Pons (tissue), 1 donor: ENCODE measurements around the gene L3MBTL4.
"Not testable (repeated sequence)": the region's sequence is repeated elsewhere in the genome, so short reads cannot be mapped to it uniquely, and the experiment has no call there.

Source experiments
- DNase-seq: peaks from one replicate; pipeline ENCODE4 v3.0.0-alpha.2; 2016; ENCODE audit warnings: low spot score

L3MBTL4 gene

DNA sequence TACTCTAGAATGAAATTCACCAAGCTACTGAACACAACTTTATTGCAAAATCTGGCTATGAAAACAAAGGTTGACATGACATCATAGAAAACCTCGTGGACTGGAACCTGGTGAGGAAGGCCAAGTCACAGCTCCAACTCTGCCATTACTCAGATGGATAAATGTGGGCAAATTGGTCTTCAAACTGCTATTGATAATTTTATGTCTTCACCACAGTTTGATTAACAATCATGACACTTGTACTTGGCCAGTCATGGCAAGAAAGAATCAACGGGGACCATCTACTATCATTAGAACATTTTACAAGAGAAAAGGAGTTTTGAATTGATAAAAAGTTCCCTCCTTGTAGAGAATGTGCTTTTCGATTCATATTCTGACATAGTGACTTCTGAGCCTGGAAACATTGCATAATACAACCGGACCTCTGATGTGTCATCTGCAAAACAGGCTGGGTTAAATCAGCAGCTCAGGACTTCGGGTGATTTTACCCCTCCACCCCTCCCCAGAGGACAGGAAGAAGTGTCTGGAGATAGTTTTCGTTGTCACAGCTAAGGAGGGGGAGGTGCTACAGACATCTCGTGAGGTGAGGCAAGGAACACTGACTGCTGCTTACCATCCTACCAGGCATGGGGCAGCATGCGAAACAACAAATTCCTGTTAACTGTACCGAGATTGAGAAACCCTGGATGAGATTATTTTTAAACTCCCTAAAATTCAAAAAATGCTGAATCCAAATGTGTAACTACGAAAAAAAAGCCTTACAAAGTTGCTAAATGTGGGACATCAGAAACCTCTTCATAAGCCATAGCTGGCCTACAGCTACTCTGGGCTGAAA lies 8.4 kb downstream of the L3MBTL4 start:
- DNase-seq, result no peak

DNA sequence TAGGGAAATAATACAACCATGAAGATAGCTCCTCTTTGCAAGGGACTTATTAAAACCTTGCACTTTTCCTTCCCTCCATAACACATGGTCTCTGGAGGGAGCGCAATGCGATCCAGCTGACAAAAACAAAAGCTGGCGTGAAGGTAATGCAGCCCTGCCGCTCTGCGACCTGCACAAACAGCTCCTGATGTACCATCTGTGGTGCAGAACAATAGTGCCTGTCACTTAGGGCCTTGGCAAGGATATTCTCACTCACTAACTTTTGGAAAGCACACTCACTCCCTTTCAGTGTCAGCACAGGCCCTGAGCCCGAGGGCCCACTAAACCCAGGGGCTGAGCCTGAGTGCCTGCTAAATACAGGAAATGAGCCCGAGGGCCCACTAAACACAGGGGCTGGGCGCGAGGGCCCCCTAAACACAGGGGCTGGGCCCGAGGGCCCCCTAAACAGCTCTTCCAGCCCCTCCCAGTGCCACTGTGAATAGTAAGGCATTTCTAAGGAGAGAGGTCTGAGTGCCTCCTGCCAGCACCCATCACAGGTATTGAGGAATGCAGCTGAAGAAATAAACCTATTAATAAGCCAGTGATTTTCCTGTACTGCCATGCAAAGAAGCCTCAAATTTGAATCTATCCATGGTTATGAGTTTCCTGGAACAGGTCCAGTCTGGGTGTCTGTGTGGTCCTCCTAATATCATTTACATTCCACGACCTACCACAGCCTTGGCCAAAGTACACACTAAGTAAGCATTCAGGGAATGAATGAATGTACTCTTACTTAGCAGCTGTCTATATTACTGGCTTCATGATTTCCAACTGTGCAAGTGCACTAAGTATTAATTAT lies 9.3 kb downstream of the L3MBTL4 start:
- DNase-seq, result peak; percentile 73

DNA sequence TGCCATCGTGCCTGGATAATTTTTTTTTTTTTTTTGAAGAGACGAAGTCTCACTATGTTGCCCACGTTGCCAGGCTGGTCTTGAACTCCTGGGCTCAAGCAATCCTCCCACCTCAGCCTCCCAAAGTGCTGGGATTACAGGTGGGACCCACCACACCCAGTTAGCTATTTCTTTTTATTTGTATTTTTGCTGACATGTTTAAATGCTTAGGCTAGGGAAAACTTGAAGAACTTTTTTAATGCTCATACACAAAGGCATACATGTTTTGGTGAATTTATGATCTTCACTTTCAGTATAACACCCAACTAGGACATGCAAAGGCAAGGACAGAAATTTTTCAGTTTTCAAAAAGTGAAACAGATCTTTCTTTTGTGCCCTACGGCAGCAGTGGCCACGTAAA lies 9.9 kb downstream of the L3MBTL4 start:
- DNase-seq, result no peak

DNA sequence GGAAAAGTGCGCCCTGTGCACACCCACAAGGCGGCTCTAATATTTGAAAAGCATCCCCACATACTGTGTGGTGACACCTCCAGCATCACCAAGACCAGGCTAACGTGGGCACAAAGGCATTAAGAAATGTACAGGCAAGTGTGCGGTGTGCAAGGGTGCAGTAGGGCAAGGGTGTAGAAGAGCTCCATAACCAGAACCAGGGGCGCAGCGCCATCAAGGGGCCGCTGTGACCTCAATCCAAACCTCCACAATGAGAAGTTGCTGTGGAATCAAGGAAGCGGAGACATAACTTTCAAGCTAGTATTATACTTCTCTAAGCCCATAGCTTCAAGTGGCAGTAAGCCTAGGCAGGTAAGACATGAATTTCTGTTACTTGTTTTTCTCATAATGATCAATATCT lies 13.0 kb downstream of the L3MBTL4 start:
- DNase-seq, result peak; percentile 24

DNA sequence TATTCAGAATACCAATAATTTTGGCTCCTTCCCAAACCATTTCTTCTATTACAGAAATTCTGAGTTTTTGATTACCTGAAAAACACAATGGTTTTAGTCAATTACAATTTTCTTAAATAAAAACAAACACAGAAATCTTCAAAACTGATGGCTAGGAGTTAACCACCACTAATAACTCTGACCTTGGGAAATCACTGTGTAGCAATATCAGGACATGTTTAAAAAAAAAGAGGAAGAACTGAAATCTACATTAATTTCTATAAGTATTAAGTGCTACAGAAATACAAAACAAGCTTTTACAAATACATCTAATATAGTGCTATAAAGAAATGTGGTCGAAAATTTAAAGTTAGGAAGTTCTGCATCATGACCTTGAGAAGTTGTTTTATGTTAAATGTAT lies 14.9 kb downstream of the L3MBTL4 start:
- no peak for DNase-seq

DNA sequence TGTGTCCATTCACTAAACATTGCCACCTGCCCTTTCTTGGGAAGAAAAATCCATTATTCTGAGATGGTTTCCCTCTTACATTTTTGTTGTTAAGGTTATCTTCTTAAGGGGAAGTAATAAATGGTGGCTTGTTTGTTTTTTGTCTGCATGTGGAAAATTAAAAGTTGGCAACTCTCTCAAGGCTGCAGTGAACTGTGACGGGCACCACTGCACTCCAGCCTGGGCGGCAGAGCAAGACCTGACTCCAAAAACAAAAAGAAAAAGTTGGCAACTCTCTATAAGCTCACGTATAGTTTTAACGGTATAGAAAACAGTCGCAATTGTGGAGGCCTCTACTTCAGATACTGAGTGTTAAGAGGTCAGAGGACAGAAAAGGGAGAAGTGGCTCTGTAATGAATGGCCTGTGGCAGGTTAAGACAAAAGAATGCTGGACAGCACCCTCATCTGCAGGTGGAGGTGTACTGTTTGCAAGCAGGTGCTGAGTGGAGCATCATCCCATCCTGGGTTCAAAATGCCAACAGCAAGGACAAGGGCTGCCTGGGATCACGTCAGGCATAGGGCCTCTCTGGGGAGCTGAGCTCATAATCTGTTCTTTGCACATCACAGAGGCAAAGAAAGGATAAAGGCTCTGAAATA lies 16.7 kb downstream of the L3MBTL4 start:
- DNase-seq, result no peak

DNA sequence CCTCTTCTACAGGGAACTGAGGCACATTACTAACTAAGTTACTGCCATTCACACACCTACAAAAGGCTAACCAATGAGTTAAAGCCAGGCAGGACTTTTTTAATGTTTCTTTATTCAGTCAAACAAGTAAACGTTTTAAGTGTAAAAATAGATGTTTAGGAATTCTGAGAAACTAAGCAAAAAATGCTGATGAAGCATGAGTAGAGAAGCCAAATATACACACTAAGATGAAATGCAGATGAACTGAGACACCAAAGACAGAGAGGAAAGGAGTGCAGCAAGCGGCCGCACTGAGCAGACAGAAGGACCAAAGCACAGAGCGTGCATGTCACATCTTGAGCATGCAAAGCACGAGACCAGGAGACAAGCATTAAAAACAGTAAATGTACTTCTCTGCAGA lies 17.9 kb downstream of the L3MBTL4 start:
- no peak for DNase-seq

DNA sequence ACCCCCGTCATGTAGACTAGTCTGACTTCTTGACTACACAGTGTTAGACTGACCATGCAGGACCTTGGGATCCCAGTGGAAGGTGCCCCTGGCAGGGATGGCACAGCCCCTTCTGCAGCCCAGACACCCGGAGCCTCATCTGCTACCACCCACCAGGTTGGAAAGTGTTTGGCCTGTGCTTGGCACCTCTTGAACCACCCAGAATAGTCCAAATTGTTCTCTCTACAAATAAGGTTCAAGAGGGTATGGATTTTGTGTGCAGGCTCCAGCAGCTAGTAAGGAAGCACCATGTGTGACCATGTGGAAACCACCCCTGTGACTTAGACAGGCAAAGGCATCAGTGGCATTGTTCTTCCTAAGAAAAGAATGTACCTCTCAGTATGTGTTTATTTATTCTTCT lies 18.4 kb downstream of the L3MBTL4 start:
- no peak for DNase-seq

GRCh38 chr18:6389005-6389404 lies 25.7 kb downstream of the L3MBTL4 start:
- DNase-seq, result no peak

GRCh38 chr18:6382963-6383362 lies 31.7 kb downstream of the L3MBTL4 start:
- no peak for DNase-seq

GRCh38 chr18:6377473-6377872 lies 37.2 kb downstream of the L3MBTL4 start:
- not testable (repeated sequence) for DNase-seq

DNA sequence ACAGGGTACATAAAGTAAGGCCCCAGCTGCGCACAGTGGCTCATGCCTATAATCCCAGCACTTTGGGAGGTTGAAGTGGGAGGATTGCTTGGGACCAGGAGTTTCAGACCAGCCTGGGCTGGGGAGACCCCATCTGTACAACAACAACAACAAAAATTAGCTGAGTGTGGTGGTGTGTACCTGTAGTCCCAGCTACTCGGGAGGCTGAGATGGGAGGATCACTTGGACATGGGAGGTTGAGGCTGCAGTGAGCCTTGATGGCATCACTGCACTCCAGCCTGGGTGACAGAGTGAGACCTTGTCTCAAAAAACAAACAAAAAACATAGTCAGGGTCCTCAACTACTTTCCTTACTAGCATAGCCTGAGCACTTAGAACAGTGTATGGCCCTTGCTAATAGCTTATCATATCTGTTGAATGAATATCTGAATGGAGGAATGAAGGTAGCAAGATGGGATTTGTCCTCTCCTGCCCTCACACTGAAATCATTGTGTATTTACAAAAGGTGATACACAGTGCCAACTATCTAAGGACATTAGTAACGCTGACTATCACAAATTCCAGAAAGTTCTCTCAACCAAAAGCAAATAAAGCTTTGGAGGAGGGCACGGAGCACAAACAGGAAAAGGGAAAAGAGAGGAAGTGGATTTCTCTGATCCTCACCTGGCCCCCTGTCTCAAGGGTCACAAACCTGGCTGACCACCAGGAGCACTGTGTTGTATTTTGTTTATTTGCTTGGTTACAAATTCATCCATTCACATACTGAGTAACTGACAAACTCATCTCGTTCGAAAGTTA lies 38.1 kb downstream of the L3MBTL4 start:
- DNase-seq, result no peak

- DNase-seq, result no peak
Measured at GRCh38 chr18:6374935-6375529, 39.7 kb downstream of the L3MBTL4 start.

- no peak for DNase-seq
Measured at GRCh38 chr18:6374340-6374739, 40.4 kb downstream of the L3MBTL4 start.

GRCh38 chr18:6373187-6373586 lies 41.5 kb downstream of the L3MBTL4 start:
- DNase-seq, result no peak

DNA sequence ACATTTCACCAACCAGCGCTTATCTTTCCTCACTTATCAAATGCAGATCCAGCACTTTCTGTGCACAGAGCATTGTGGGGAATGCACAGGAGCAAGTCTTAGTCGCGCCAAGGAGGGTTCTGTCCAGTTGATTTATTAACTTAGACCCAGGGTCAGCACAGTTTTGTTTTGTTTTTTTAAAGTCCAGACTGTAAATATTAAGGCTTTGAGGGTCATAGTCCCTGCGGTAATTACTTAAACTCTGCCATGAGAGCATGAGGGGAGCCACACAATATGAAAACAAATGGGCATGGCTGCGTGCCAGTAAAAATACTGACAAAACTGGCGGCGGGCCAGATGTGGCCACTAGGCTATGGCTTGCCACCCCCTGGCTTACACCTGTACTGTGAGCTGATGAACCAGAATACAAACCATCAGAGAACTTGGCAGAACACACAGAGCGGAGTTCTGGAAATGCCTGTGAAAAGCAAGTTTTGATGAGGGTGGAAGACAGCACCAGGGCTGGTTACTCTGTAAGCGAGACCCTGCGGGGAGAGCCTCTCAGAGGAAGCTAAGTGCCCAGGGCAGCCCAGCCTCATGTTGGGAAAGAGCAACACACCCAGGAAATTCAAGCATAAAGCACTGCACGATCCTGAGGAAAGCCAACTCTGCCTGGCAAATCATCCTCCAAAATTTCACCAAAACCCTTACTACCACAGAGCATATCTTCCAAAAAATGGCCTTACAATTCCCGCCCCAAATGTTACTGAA lies 43.6 kb downstream of the L3MBTL4 start:
- no peak for DNase-seq

DNA sequence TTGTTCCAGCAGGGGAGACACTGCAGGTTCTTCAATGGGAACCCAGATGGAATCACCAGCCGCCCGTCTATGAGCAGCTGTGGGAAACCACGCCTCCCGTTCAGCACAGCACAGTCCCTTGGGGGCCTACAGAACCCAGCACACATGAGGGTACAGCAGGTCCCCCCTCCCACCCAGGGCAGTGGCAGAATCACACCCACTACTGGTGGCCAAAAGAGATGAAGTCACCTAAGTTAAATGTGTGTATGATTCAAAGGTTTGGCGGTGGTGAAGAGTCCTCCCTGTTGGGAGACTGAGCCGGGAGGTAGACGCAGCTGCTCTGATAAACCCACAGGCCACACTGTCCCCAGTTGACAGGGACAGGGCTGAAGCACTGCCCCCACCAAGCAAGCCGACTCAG lies 44.3 kb downstream of the L3MBTL4 start:
- no peak for DNase-seq

DNA sequence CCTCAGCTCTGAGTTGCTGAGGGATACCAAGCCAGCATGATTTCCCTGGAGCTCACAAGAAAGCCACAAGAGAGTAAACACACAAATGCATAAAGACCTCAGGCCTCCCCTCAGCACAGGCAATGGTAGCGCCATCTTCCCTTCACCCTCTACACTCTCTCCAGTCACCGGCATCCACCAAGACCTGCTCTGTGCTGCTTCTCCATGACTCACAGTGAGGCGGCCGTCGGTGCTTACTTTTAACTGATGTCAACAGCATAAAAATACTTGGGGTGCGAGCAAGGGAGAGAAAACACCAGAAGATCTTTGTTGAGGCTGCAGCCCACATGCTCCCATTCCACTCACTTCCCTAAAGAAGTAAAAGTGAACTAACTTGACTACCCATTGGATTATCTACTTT lies 46.7 kb downstream of the L3MBTL4 start:
- no peak for DNase-seq

GRCh38 chr18:6367208-6367607 lies 47.5 kb downstream of the L3MBTL4 start:
- no peak for DNase-seq

DNA sequence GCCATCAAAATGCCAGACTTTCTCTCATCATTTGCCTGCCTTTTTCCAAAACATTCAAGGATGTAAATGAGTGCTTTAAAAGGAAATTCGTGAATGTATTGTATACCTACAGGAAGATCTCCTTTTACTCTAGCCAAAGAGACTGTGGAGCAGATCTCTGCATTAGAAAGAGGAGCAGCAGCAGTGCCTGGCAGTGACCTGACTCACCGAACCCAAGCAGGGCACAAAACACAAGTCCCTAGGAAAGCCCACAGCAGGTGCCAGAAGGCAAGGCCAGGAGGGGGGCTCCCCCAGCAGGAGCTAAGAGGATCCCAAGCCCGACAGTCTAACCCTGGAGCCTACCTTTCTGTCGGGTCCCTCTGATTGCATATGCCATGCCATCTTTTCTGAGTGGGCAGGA lies 47.9 kb downstream of the L3MBTL4 start:
- DNase-seq, result no peak

DNA sequence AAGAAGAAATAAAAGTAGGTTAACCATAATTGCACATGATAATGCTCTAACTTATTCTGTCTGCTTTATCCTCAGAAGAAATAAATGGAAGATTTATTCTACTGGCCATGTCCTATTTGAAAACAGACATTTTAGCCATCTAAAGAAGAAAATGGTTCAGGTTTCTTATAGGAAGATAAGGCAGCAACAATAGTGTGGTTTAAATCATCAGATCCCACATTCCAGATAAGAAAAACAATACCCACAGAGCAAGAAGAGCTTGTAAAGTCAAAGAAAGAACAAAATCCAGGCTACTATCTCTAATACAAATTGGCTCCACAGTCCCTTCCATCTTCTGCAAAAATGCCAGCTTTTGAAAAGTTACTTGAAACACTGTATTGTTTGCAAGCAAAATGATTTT lies 49.3 kb downstream of the L3MBTL4 start:
- DNase-seq, result no peak
